Calu3 (cell line): ENCODE measurements around the gene ADSS1. TPM values are rescaled to one million over a fixed set of nuclear protein-coding genes. Genes with fewer than 3 reads are reported as not detected.

Experiments
- BruUV-seq: library from RNA; stranded (reverse); fragments of 400-500 nt; replicated peaks from 2 replicates; lab custom pipeline; 2021; lab: Mats Ljungman, UMichigan
- CTCF ChIA-PET: fragments of 300-600 bp; sonication (Branson Sonifier 250); formaldehyde crosslinking; loops from one replicate; lab custom pipeline; 2022; ENCODE audit warnings: antibody characterized with exemption; lab: Charles Lee
- DNase-seq: peaks from one replicate; pipeline ENCODE4 v3.0.0; 2022
- H3K27ac Mint-ChIP-seq: one replicate; pipeline ENCODE4 v1.8.0; 2022; ENCODE audit warnings: mixed read lengths; ENCODE audit not compliant: unreplicated experiment
- H3K27me3 Mint-ChIP-seq: one replicate; pipeline ENCODE4 v1.8.0; 2022; ENCODE audit warnings: mixed read lengths; ENCODE audit not compliant: unreplicated experiment
- H3K36me3 Mint-ChIP-seq: one replicate; pipeline ENCODE4 v1.8.0; 2022; ENCODE audit warnings: mild to moderate bottlenecking, moderate library complexity, mixed read lengths; ENCODE audit not compliant: insufficient read depth, unreplicated experiment
- H3K4me1 Mint-ChIP-seq: one replicate; pipeline ENCODE4 v1.8.0; 2022; ENCODE audit warnings: mild to moderate bottlenecking, low read depth, mixed read lengths; ENCODE audit not compliant: unreplicated experiment
- H3K4me3 Mint-ChIP-seq: one replicate; pipeline ENCODE4 v1.8.0; 2022; ENCODE audit warnings: mild to moderate bottlenecking, low read depth, moderate library complexity, mixed read lengths; ENCODE audit not compliant: unreplicated experiment
- H3K9me3 Mint-ChIP-seq: one replicate; pipeline ENCODE4 v1.8.0; 2022; ENCODE audit warnings: low read depth, mixed read lengths; ENCODE audit not compliant: unreplicated experiment
- intact Hi-C: fragments of 100-400 bp; cut with micrococcal nuclease; formaldehyde crosslinking; loops from one replicate; pipeline ENCODE4 v1.10.0; 2022; ENCODE audit not compliant: unreplicated experiment
- total RNA-seq: library from RNA; stranded (reverse); gene quantifications from 2 replicates; pipeline ENCODE4 v1.2.3, GENCODE V29; 2022
- TF ChIP-seq, protein P1 (sequence below): fragments of 200-600 bp; IDR thresholded peaks from one replicate; pipeline ENCODE4 v1.8.0; 2022; ENCODE audit warnings: antibody characterized with exemption; ENCODE audit not compliant: unreplicated experiment

Gene ADSS1
- total RNA-seq, 1 experiment from 2014 or later: 8.6 TPM

DNA sequence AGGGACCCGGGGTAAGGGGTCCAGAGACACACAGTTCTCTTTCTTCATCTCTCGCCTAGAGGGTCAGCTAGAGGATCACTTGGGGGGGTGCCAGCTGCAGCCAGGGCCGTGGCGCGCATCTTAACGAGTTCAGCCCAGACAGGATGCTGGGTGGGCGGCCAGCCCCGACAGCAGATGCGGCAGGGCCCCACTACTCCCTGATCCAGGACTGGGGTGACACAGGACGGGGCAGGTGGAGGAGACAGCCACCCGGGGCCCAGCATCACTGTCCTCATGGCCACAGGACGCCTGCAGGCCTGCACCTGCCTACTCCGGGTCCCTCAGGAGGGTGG, 58.7 kb downstream of the ADSS1 start:
- Mint-ChIP-seq H3K27me3 (no peaks in the 10 kb centered on the region), H3K36me3 (peaks cover 10% of the 10 kb centered on the region), H3K27ac (no peak overlapping the region), H3K4me1 (no peaks in the 10 kb centered on the region), H3K4me3 (no peak overlapping the region), H3K9me3 (no peaks in the 10 kb centered on the region)
- no TSS peak for BruUV-seq
- intact Hi-C loops: no loop called here
- DNase-seq: no peak
- TF ChIP-seq, protein P1, sequence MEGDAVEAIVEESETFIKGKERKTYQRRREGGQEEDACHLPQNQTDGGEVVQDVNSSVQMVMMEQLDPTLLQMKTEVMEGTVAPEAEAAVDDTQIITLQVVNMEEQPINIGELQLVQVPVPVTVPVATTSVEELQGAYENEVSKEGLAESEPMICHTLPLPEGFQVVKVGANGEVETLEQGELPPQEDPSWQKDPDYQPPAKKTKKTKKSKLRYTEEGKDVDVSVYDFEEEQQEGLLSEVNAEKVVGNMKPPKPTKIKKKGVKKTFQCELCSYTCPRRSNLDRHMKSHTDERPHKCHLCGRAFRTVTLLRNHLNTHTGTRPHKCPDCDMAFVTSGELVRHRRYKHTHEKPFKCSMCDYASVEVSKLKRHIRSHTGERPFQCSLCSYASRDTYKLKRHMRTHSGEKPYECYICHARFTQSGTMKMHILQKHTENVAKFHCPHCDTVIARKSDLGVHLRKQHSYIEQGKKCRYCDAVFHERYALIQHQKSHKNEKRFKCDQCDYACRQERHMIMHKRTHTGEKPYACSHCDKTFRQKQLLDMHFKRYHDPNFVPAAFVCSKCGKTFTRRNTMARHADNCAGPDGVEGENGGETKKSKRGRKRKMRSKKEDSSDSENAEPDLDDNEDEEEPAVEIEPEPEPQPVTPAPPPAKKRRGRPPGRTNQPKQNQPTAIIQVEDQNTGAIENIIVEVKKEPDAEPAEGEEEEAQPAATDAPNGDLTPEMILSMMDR: no peak
- CTCF ChIA-PET: no interaction called here

DNA sequence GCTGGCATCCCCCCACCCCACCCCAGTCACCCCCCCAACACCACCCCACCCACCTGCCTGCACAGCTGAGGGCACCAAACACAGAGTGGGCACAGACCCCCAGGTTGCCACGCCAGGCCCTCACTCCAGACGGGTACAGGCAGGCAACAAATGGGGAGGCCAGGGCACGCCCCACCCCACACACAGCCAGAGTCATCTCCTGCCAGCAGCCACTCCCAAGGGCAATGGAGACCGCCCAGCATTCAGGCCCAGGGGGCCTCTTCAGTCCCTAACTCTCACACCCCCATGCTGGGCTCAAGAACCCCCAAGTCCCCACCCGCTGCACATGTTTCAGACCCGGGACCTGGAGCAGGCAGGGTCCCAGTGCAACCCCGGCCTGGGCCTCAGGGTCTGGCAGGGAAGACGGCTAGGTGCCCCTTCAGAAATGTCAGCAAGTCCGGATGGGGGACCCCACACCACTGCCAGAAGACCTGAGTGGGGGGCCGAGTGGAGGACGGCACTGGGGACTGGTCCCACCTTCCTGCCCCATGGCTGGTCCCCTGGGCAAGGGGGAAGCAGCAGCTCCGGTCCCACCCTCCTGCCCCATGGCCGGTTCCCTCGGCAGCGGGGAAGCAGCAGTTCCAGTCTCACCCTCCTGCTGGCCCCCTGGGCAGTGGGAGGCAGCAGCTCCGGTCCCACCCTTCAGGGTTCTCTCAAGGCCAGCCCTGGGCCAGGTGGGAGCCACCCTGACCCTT, 59.6 kb downstream of the ADSS1 start:
- intact Hi-C loops: no loop called here
- no TSS peak for BruUV-seq
- H3K4me1 Mint-ChIP-seq: no peaks in the 10 kb centered on the region
- TF ChIP-seq, protein P1: no peak
- no peak overlapping the region for H3K4me3 Mint-ChIP-seq
- CTCF ChIA-PET: no interaction called here
- peaks cover 10% of the 10 kb centered on the region for H3K36me3 Mint-ChIP-seq
- no peak for DNase-seq
- H3K27ac Mint-ChIP-seq: no peak overlapping the region
- no peaks in the 10 kb centered on the region for H3K27me3 Mint-ChIP-seq
- no peaks in the 10 kb centered on the region for H3K9me3 Mint-ChIP-seq

DNA sequence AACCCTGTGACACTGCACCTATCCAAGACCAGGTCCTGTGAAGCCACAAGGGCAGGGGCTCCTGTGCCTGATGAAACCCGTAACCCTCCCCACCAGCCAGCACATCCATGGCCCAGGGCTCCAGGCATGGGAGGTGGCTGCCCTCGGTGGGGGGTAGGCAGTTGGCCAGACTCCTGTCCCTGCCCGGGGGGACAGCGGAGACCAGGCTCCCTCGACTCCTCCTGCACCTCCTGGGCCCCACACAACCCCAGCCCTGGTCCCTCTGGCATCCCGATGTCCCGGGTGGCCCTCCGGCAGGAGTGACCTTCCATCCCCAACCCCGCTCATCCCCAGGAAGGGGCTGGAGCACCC, 60.2 kb downstream of the ADSS1 start:
- no TSS peak for BruUV-seq
- TF ChIP-seq, protein P1: no peak
- Mint-ChIP-seq H3K9me3 (no peaks in the 10 kb centered on the region), H3K4me1 (no peaks in the 10 kb centered on the region), H3K36me3 (peaks cover 10% of the 10 kb centered on the region), H3K27me3 (no peaks in the 10 kb centered on the region), H3K4me3 (no peak overlapping the region), H3K27ac (no peak overlapping the region)
- no peak for DNase-seq
- intact Hi-C loops: no loop called here
- CTCF ChIA-PET: no interaction called here

DNA sequence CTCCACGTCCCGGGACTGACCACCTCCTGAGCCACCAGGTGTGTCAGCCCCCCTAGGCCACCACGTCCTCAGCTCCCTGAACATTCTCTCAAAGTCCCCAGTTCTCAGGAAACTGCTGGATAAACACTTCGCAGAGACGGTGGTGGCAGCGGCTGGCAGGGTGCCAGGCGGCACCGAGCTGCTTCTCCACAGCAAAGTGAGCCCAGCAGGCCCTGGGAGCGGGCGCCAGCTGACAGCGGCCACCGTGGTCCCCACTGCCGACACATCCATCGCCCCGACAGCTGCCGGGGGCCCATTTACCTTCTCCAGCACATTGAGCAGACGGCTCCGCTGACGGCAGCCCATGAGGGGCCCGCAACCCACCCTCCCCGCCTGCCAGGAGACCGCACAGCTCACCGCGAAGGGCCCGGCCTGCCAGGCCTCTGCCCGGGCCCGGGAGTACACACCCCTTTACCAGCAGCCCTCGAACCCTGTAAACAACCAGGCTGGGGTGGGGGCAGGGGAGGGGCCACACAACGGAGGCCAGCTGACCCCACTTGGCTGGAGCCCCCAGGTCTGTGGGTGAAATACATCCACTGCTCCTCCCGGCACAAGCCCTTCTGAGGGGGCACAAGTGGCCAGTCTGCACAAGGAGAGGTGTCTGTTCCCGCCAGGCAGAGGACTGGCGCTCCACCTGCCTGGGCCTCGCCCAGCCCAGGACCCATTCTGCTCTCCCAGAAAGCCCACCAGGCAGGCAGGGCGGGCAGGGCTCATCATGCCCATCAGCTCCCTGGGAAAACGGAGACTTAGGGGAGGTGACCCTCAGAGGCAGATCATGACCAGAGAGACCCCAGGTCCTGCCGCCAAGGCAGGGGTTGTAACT, 61.0 kb downstream of the ADSS1 start:
- intact Hi-C loops: no loop called here
- TF ChIP-seq, protein P1: no peak
- BruUV-seq: no TSS peak
- Mint-ChIP-seq H3K36me3 (peaks cover 10% of the 10 kb centered on the region), H3K4me3 (no peak overlapping the region), H3K4me1 (no peaks in the 10 kb centered on the region), H3K27me3 (no peaks in the 10 kb centered on the region), H3K27ac (no peak overlapping the region), H3K9me3 (no peaks in the 10 kb centered on the region)
- CTCF ChIA-PET: no interaction called here
- no peak for DNase-seq
